Measurements from ENCODE around the gene LRRC47.

Gene LRRC47

DNA sequence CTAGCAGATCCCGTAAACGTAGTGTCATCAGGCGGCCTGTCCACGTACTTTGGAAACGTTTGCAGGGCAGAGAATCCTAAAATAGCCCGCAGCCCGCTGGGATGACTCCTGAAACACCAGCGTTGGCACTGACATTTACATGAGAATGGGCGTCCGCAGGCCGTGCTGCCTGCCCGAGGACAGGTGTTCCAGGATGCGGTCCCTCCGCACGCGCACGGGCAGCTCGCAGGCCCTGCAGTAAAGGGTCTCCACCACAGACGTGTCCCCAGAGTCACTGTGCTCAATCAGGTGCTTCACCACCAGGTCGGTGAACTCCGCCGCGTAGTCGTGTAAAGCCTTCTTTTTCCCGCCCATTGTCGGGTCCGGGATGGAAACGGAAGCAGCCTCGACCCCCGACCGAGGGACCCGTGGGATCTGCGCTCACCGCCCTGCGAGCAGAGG is 49.9 kb downstream of the LRRC47 start:
- no peak for DNase-seq

GRCh38 chr1:3745590-3746381 is 50.5 kb downstream of the LRRC47 start:
- DNase-seq: no peak

- no peak for DNase-seq
Measured at GRCh38 chr1:3745071-3745470, 51.2 kb downstream of the LRRC47 start.

DNA sequence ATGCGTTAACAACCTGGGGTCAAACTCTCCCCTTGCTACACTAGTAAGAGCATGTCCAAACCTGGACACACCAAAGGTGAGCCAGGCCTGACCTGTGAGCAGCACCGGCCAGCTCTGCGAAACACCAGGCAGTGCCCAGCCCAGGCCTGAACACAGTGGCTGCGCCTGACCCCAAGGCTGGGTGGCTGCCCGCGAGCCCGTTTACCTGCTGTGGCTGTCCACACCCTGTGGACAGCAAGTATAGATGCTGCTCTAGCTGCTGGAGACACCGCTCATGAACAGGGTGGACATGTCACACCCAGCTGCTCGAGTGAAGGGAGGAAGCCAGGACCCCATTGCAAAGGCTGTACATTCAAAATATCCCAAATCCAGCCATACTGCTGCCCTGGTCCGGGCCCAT is 51.7 kb downstream of the LRRC47 start:
- no peak for DNase-seq

DNA sequence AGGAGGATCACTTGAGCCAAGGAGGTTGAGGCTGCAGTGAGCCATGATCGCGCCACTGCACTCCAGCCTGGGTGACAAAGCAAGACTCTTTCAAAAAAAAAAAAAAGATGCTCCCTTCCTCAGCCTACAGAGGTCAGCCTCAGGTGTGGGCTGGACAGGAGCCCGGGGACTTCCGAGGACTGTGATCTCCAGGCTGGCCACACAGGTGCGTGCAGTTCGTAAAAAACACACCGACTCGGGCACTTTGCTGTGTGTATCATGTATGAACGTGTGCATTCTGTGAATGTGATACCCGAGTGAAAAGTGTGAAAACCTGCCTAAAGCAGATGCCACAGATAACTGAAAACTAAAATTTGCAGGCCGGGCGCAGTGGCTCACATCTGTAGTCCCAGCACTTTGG is 52.5 kb downstream of the LRRC47 start:
- no peak for DNase-seq

GRCh38 chr1:3743421-3743820 is 52.9 kb downstream of the LRRC47 start:
- no peak for DNase-seq

- no peak for DNase-seq
Measured at GRCh38 chr1:3742439-3743298, 53.6 kb downstream of the LRRC47 start.

- no peak for DNase-seq
Measured at GRCh38 chr1:3741566-3742438, 54.5 kb downstream of the LRRC47 start.

DNA sequence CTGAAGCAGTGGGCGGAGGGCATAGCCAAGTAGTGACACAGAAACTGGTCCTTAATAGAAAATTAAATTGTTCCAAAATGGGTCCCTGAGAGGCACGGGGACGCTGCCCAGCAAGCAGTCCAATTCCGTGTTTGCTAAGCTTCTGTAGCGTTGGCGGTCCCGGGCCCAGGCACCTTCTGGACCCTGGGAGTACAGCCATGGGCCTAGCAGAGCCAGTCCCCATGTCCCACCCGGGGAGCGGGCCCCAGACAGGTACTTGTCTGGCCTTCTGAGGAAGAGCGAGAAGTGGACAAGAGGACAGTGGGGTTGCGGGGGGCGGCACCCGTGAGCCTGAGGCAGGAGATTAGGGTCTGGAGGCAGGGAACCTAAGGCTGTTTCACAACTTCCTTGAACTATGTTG is 55.5 kb downstream of the LRRC47 start:
- no peak for DNase-seq

DNA sequence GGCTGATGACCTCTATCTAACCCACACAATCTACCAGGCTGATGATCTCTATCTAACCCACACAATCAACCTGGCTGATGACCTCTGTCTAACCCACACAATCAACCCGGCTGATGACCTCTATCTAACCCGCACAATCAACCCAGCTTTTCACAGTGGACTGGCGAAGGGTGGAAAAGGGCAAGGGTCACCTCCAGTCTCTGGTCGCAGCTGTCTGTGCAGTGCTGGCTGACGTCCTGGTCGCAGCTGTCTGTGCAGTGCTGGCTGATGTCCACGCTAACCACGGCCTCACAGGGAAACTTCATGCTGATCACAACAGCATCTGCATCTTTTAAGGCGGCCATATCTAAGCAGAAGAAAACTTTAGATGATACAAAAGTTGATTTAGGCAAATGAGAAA is 56.3 kb downstream of the LRRC47 start:
- no peak for DNase-seq

DNA sequence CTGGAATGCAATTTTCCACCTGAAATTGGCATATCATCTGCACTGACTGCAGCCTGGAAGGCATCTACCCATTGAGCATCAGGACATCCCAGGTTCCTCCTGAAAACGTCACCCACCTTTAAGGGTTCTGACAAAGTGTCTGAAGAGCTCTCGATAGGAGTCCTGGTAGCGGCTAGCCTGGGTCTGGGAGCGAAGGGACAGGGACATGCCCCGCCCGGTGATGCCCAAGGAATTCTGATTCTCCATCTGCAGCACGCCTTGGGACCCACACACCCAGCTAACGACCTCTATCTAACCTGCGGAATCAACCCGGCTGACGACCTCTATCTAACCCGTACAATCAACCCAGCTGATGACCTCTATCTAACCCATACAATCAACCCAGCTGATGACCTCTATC is 57.4 kb downstream of the LRRC47 start:
- no peak for DNase-seq

- DNase-seq: no peak
Measured at GRCh38 chr1:3736708-3737107, 59.6 kb downstream of the LRRC47 start.

- DNase-seq: no peak
Measured at GRCh38 chr1:3736131-3736561, 60.2 kb downstream of the LRRC47 start.

DNA sequence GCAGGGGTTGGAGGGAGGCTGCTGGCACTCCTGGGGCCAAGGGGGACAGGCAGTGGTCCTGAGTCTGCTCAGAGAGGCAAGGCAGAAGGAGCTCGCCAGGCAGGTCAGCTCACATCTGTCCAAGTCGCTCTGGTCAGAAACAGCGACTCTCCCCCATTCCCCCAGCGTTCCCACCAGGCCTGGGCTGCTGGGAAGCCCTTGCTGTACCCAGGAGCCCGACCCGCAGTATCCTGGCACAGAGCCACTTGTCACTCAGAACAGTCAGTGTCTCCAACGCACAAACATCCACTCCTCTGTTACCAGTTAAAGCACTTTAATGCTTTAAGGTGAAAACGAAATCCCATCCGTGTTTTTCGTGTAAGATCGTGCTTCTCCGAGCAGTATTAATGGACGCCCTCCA is 60.6 kb downstream of the LRRC47 start:
- no peak for DNase-seq

DNA sequence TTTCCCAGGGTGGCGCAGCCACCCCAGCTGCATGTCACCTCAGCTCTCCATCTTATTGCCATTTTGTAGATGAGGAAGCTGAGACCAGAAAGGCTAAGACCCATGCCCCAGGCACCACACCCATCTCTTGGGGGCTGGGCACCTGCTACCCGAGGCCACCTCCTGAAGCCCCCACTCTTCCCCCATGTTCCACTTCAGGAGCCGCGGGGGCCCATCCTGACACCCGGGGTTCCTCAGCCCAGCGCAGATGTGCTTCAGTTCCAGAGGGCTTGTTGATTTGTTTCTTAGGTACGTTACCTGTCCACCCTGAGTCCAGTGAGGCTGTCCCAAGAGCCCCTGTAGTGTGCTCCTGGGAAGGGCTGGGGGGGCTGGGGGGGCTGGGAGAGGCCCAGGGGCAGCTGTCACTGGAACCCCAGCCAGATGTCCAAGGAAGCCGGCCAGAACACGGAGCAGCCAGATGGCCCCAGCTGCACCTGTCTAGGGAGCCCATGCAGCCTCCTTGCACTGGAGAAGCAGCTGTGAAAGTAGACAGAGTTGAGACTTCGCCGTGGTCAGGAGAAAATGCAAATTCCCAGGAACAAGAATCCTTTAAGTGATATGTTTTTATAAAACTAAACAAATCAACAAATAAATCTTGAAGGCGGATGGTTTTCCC is 61.1 kb downstream of the LRRC47 start:
- no peak for DNase-seq

- DNase-seq: no peak
Measured at GRCh38 chr1:3734602-3735001, 61.7 kb downstream of the LRRC47 start.

GRCh38 chr1:3733883-3734589 is 62.3 kb downstream of the LRRC47 start:
- DNase-seq: no peak

DNA sequence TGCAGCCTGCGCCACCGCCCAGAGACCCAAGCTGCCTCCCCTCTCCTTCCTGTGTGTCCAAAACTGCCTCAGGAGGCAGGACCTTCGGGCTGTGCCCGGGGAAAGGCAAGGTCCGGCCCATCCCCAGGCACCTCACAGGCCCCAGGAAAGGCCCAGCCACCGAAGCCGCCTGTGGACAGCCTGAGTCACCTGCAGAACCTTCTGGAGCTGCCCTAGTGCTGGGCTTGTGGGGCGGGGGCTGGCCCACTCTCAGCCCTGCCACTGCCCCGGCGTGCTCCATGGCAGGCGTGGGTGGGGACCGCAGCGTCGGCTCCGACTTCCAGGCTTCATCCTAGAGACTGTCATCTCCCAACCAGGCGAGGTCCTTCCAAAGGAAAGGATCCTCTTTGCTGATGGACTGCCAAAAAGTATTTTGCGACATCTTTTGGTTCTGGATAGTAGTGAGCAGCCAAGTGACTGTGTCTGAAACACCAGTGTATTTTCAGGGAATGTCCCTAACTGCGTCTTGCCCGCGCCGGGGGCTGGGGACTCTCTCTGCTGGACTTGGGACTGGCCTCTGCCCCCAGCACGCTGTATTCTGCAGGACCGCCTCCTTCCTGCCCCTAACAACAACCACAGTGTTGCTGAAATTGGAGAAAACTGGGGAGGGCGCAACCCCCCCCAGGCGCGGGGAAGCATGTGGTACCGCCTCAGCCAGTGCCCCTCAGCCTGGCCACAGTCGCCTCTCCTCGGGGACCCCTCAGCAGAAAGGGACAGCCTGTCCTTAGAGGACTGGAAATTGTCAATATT is 63.0 kb downstream of the LRRC47 start:
- DNase-seq: no peak

GRCh38 chr1:3732434-3733093 is 63.7 kb downstream of the LRRC47 start:
- no peak for DNase-seq

Measured in activated gamma-delta T cell (primary cell).